HL-60/S4 treated with phorbol 12-myristate 13-acetate at 8.2 ng/mL for 4 days and 3 days (cell line): ENCODE measurements around the gene ATP6V1C2.

Experiments
- in situ Hi-C: fragments of 300-500 bp; cut with MboI; formaldehyde crosslinking; loops from 2 replicates; pipeline ENCODE4 v1.15.0; 2022; ENCODE audit warnings: low sequenced_read_pairs

ATP6V1C2 gene

DNA sequence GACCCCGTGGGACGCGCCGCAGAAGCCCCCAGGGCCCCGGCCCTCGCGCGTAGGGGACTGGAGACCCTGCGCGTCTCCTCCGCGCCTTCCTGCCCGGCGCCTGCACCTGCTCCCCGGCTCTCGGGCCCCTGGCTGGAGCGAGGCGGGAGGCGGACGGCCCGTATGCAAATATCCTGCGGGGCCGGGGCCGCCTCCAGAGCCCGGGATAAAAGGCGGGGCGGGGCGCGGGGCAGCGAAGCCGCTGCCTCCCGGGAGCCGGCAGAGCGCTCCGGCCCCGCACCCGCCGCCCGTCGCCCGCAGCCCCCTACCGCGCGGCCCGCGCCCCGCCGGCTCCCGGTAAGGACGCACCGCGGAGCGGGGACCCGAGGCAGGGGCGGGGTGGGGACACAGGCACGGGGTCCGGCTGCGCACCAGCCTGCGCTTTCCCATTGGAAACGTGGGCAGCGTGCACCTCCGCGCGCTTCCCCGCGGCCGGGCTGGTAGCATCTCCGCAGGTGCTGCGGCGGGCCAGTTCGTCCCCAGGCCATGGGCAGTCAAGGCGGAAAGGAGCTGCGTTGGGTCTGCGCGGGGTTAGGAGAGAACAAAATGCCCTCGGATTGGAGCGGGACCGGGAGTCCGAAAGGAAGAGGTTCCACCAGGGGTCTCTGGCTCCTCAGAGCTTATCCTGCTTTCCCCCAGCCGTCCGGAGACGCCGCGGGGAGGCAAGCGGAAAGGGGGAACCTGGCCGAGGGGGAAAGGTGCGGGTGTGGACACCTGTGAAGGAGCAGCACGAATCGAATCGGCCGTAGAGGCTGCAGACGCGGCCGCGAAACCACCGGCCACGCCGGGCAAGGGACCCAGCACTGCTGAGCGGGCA lies at the start of gene ATP6V1C2:
ATP6V1C2 (plus strand) TSS at position 235 of the 856 bp plus-strand sequence. CDS start 1,220 bp downstream, outside the sequence.
- in situ Hi-C loops = no loop called here

DNA sequence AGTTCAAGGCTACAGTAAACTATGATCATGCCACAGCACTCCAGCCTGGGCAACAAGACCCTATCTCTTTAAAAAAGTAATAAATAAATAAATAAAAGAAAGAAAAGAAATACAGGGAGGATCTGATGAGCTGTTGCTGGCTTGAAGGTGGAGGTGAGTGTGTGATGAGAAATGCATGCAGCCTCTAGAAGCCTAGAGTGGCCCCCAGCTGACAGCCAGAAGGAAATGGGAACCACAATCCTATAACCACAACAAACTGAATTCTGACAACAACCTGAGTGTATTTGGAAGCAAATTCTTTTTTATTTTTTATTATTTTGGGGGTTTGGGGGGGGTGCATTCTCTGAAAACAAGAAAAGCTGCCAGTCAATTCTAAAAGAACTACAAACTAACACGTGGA lies 46.3 kb upstream of the ATP6V1C2 start:
- in situ Hi-C loops = no loop called here

- in situ Hi-C loops = no loop called here
Observed at GRCh38 chr2:10678225-10678624, 43.2 kb upstream of the ATP6V1C2 start.

DNA sequence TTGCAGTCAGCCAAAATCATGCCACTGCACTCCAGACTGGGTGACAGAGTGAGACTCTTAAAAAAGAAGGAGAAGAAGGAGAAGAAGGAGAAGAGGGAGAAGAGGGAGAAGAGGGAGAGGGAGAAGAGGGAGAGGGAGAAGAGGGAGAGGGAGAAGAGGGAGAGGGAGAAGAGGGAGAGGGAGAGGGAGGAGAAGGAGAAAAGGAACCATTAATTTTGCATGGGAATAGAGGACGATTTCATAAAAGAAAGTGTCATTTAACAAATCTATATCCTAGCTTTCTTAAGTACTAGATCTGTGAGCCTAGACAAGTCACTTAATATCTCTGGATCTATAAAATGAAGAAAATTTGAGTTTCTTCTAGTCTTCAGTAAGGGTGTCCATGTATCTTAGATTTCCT lies 41.2 kb upstream of the ATP6V1C2 start:
- in situ Hi-C loops = no loop called here

DNA sequence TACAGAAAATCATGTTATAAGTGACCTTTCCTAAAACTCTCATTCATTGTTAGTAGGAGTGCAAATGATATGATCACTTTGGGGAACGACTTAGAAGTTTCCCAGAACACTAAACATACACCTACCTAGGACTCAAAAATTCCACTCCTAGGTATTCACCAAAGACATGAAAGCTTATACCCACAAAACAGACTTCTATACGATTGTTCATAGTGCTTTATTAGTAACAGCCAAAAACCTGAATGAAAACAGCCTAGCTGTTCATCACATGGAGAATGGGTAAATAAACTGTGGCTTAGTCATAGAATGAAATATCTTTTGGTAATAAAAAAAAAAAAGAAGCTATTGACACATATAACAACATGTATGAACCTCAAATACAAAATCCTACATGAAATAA lies 40.5 kb upstream of the ATP6V1C2 start:
- in situ Hi-C loops = no loop called here

GRCh38 chr2:10686176-10686730 lies 35.2 kb upstream of the ATP6V1C2 start:
- in situ Hi-C loops = no loop called here

GRCh38 chr2:10688921-10689807 lies 32.3 kb upstream of the ATP6V1C2 start:
- in situ Hi-C loops = no loop called here

GRCh38 chr2:10691521-10691920 lies 29.9 kb upstream of the ATP6V1C2 start:
- in situ Hi-C loops = no loop called here

DNA sequence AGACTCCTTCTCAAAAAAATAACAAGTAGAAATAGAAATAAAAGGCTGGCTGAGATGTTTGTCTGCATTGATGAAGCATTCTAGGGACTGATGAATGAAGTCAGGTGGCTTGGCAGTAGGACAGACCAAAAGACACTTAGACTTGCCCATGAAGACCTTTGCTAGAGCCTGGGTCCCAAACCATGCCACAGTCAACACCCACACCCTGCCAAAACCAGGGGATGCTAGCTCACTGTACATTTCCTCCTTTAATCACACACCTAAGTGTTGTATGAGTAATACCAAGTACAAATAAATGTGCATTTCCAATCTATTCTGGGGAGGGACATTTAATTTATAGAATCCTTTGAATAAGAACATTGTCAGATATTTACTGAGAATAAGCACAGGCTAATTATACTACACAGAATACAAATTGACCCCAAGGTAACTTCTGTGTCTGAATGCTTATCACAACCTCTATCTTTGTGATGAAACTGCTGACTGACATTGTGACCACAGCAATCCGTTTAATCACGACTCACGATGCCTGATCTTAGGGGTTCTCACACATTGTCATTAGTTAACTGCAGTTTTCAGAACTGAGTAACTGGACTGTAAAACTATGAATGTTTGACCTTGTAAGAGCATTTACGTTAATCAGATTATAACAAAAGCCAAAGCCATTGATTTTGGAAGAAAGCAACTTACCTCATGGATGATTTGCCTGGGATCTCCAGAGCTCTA lies 21.2 kb upstream of the ATP6V1C2 start:
- in situ Hi-C loops = no loop called here

DNA sequence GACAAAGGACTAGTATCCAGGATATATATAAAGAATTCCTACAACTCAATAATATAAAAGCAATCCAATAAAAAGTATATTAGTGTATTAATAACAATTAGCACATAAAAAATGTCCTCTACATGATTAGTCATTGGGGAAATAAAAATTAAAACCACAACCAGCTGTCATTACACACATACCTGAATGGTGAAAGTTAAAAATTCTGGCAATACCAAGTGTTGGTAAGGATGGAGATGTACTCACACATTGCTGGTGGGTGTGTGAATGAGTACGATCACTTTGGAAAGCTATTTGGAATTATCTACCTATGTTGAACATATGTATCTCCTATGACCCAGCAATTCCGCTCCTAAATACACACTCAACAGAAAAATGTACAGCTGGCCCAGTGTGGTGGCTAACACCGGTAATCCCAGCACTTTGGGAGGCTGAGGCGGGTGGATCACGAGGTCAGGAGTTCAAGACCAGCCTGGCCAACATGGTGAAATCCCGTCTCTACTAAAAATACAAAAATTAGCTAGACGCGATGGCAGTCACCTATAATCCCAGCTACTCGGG lies 17.3 kb upstream of the ATP6V1C2 start:
- in situ Hi-C loops = no loop called here

DNA sequence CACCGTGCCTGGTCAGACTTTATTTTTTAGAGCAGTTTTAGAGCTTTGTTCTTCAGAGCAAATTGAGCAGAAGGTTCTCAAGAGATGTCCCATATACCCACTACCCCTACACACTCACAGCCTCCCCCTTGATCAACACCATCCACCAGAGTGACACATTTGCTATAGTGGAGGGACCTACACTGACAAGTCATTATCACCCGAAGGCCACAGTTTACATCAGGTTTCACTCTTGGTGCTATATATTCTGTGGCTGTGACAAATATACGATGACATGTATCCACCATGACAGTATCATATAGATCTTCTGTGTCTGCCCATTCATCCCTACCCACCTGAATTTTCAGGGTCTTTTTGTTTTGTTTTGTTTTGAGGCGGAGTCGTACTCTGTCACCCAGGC lies 15.4 kb upstream of the ATP6V1C2 start:
- in situ Hi-C loops = no loop called here

DNA sequence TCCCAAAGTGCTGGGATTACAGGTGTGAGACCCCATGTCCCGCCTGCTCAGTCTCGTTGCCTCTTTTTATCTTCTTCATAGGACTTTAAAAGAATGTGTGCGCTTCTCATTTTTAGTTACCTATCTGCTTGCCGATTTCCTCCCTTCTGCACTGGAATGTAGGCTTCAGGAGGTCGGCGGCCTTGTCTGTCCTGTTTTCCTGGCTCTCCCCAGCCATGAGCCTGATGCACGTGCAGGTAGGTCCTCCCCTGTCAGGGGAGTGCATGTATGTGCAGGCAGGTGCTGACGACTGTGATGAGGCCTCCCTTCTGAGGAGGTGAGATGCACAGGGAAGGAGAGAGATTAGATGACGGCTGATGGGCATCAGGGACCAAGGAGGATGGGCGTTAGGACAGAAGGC lies 13.6 kb upstream of the ATP6V1C2 start:
- in situ Hi-C loops = no loop called here

DNA sequence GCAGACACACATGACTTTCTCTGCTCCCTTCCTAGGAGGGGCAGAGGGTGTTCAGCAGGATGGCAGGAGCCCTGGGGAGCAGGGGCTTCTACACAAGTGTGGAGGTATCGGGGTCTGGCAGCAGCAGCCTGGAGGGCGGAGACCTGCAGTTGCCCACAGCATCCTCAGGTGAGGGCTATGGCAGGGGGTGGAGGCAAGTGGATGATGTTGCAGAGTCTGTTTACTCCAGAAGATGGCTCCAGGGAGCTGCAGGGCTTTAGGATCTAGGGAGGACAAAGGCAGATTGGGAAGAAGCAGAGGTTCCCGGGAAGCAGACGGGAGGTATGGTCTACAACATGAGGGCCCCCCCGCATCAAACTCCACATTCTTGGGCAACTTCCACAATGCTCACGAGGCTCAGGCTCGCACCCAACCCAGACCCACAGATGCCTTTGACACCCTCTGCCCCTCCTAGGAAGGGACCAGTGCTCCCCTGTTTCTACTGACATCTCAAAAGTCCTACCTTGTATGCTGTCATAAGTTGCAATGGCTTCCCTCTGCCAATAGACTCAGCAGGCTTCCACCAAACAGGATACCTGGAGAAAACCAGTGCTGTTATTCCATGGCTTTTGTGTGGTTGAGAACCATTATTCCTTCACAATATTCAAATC lies 12.0 kb upstream of the ATP6V1C2 start:
- in situ Hi-C loops = no loop called here

- in situ Hi-C loops = no loop called here
Observed at GRCh38 chr2:10712185-10712809, 9.1 kb upstream of the ATP6V1C2 start.

GRCh38 chr2:10716581-10716980 lies 4.8 kb upstream of the ATP6V1C2 start:
- in situ Hi-C loops = no loop called here

DNA sequence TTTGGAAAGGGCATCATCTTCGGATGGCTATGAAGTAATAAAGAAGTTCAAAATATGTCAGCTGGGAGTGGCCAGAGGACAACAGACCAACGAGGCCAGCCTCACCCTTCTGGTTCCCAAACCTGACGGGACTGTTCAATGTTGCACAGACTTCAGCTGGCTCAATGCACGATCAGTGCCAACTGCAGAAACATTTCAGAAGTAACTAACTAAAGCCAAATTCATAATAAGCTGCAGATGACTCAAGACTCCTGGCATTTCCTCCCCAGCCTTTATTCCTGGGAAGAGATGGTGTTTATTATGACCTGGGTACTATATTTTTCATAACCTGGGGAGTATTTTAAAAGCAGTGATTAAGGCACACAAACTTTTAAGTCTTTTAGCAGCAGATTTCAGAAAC lies 3.8 kb upstream of the ATP6V1C2 start:
- in situ Hi-C loops = no loop called here

- in situ Hi-C loops = no loop called here
Observed at GRCh38 chr2:10720306-10720705, 1.1 kb upstream of the ATP6V1C2 start.

- in situ Hi-C loops = no loop called here
Observed at GRCh38 chr2:10720947-10721395, 459 bp upstream of the ATP6V1C2 start.

GRCh38 chr2:10722252-10722825 lies 909 bp downstream of the ATP6V1C2 start:
- in situ Hi-C loops = no loop called here
